T-helper 22 cell (primary cell): Measurements from ENCODE around the gene YAE1.
"Not testable (repeated sequence)": the region's sequence is repeated elsewhere in the genome, so short reads cannot be mapped to it uniquely, and the experiment has no call there.

Source experiments
- DNase-seq: peaks from one replicate; pipeline ENCODE4 v3.0.0-alpha.2; 2020; ENCODE audit warnings: low read depth

Gene YAE1, protein sequence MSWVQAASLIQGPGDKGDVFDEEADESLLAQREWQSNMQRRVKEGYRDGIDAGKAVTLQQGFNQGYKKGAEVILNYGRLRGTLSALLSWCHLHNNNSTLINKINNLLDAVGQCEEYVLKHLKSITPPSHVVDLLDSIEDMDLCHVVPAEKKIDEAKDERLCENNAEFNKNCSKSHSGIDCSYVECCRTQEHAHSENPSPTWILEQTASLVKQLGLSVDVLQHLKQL

GRCh38 chr7:39566023-39566921 lies at the start of gene YAE1:
Gene YAE1, plus strand, starts transcription at chr7:39566404. Its CDS starts 15 bp downstream, at chr7:39566419.
- DNase-seq: peak; percentile 54

GRCh38 chr7:39516498-39516897 lies 49.7 kb upstream of the YAE1 start:
- no peak for DNase-seq

DNA sequence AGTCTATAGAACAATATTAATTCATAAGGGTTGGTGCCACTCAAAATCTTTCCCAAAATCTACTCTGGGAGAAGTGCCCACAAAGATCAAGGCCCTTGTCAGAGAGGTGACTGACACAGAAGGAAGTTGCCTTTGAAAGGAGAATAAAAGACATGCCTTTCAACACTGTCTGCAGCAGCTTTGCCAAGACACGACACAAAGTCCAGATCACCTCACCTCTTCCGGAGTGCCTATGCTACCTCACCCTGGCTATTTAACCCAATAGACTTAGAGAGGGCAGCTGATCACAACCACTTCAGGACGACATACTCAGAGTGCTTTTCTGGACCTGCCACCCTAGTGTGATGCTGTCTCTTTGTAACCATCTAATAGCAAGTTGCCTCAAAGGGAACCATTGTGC lies 49.0 kb upstream of the YAE1 start:
- no peak for DNase-seq

DNA sequence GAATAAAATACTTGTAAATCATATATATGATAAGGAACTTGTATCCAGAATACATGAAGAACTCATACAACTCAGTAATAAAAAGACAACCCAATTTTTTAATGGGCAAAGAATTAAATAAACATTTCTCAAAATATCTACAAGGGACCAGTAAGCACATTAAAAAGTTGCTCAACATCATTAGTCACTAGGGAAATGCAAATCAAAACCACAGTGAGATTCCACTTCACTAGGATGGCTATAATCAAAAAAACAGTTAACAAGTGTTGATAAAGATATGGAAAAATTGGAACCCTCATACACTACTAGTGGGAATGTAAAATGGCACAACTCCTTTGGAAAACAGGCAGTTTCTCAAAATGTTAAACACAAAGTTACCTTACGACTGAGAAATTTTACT lies 40.3 kb upstream of the YAE1 start:
- DNase-seq: no peak

- no peak for DNase-seq
Observed at GRCh38 chr7:39526666-39527065, 39.5 kb upstream of the YAE1 start.

- DNase-seq: no peak
Observed at GRCh38 chr7:39527296-39527695, 38.9 kb upstream of the YAE1 start.

DNA sequence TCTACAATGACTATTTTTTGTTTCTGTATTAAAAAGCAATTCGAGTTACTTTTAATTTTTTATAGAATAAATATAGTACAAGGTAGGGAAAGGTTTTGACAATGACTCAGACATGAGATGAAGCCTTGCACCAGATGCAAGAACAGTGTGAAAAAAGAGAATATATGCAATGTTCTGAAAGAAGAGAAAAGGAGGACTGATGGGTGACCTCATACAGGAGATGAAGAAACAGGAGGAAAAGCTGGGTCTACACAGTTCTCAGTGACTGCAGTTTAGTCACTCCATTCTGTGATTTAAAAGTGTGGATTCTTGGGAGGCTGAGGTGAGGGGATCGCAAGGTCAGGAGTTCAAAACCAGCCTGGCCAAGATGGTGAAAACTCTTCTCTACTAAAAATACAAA lies 38.3 kb upstream of the YAE1 start:
- no peak for DNase-seq

DNA sequence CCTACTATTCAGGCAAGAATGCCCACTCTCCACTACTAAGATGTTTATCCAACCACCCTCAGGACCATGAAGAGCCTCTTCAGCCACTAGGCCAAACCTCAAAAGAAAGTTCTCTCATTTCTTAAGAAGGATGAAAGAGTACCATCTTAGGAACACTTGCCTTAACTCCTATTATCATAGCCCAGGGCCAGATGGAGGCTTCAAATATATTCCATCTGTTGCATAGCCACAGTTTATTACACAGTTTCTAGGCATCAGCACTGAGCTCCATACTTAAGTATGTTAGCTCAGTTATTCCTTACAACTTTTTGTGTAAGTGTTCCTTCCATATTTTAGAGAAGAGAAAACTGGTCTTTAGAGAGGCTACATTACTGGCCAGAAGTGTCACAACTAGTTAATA lies 37.4 kb upstream of the YAE1 start:
- DNase-seq: no peak

DNA sequence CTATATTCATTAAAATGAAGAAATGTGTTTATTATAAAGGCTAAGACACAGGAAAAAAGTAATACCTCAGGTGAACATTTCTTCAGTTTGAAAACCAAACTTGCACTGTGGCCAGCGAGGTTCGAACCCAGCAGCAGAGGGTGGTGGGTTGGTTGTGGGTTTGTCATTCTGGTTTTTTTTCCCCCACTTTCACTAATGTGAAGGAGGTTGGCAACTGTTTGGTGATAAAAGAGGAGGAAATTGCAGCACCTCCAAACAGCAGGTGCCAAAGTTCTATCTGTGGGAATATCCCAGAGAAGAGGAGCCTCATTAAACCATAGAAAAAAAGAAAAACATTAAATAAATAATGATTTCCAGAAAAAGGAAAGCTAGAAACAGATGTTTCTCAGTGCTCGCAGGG lies 36.6 kb upstream of the YAE1 start:
- no peak for DNase-seq

- DNase-seq: no peak
Observed at GRCh38 chr7:39530971-39531370, 35.2 kb upstream of the YAE1 start.

- DNase-seq: no peak
Observed at GRCh38 chr7:39531818-39532217, 34.4 kb upstream of the YAE1 start.

- no peak for DNase-seq
Observed at GRCh38 chr7:39532832-39533231, 33.4 kb upstream of the YAE1 start.

GRCh38 chr7:39534599-39534998 lies 31.6 kb upstream of the YAE1 start:
- DNase-seq: no peak

DNA sequence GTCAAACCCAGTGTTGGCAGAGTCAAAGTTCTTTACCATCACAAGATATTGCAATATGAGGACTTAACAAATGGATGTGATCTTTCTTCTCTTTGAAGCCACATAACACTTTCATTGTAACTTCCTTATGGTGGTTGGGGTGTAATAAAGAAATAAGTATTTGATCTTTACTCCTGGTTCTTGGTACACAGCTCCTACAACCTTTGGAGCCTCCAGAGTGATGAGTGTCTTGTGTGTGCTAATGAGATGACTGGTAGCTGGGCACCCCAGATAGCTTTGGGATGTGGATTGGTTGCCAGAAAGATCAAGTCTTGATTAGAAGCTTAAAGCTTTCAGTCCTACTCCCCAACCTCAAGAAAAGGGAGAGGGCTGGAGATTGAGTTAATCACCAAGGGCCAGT lies 31.1 kb upstream of the YAE1 start:
- DNase-seq: no peak

DNA sequence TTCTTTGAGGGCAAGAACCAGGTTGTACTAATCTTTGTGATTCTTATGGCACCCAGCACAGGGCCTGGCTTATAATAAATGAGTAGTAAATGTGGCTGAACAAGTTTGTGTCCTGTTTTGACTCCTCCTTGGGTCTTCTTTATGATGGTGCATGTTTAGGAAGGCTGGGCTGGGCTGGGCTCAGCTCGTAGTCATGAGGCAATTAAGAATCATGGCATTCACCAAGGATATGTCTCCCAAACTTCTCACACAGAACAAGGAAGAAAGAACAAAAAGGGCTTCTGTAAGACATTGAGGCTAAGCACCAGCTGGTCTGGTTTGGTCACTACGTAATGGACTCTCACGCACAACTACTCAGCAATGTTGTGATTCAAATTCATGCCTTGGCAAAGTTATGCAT lies 30.5 kb upstream of the YAE1 start:
- DNase-seq: no peak

DNA sequence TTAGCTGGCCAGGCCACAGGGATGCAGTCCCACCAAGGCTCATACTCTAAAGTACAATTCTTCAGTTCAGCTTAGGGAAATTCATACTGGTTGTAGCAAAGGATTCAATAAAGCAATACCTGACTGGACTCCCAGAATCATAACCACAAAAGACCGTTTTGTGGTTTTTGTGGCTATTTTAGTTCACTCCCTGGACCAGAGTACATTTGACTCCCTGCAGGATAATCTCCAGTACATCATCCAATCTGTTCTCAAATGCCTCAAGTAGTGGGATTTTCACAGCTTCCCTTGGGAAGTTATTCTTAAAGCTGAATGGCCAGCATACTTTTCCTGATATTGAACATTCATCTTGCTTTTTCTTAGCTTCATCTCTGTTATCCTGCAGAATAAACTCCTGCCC lies 29.3 kb upstream of the YAE1 start:
- DNase-seq: no peak

DNA sequence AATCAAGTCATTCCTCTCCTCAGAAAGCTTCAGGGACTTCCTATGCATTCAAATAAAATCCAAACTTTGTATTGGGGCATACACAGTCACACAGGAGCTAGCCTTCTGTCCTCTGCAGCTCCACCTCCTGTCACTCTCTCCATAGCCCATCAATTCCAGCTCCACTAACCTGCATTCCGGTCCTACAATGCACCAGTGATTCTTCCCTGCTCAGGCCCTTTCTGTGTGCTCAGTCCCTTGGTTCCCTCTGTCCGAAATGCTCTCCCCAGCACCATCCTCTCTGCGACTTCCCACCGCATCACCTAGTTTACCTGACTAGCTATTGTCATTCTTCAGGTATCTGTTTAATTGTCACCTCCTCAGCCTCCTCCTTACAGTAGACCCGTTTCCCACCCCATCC lies 26.4 kb upstream of the YAE1 start:
- no peak for DNase-seq

- DNase-seq: no peak
Observed at GRCh38 chr7:39540320-39540719, 25.9 kb upstream of the YAE1 start.

DNA sequence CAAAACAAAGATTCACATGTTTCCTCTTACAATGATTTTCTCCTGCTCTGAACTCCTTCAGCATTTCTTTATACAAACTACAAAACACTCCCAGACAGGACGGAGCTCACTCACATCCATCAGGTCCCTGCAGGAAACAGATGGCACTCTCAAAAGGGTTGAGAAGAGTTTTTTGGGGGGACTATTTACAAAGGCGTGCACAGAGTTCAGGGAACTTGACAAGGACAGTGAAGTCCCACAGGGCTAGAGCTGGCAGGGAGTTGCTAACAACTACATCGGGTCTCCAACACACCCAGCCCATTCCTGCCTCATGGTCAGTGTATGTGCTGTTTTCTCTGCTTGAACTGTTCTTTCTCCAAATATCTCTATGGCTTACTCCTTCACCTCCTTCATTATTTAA lies 24.7 kb upstream of the YAE1 start:
- DNase-seq: no peak

GRCh38 chr7:39544774-39545173 lies 21.4 kb upstream of the YAE1 start:
- not testable (repeated sequence) for DNase-seq

- DNase-seq: no peak
Observed at GRCh38 chr7:39547336-39547735, 18.9 kb upstream of the YAE1 start.

- no peak for DNase-seq
Observed at GRCh38 chr7:39550411-39550810, 15.8 kb upstream of the YAE1 start.

GRCh38 chr7:39553436-39553835 lies 12.8 kb upstream of the YAE1 start:
- DNase-seq: no peak
